Measurements from ENCODE around the gene NR2E1. TPM values are rescaled to one million over a fixed set of nuclear protein-coding genes. Genes with fewer than 3 reads are reported as not detected.

NR2E1 gene
- total and polyA plus RNA-seq, 2 of the 4 experiments (the other 2 are of a cell fraction), result not detected

GRCh38 chr6:108132863-108133262 lies 33.0 kb upstream of the NR2E1 start:
- Histone ChIP-seq H3K9ac (ENCODE audit: low read depth, low read length) (no peak overlapping the region), H2BK20ac (ENCODE audit: low read depth, low read length) (no peak overlapping the region), H3K14ac (replicated peaks; ENCODE audit: low read depth, low read length) (no peak overlapping the region), H3K9me3 (ENCODE audit: control insufficient read depth, insufficient read depth, low read length) (no peaks in the 10 kb centered on the region), H2AFZ (replicated peaks; ENCODE audit: low read length, poor library complexity) (no peak overlapping the region), H3K36me3 (ENCODE audit: control insufficient read depth, insufficient read depth, low read length) (no peaks in the 10 kb centered on the region), H4K8ac (ENCODE audit: low read depth in 2 of 2, low read length in 2 of 2) (no peak overlapping the region), H3K4me3 (ENCODE audit: insufficient read depth, low read depth, low read length) (no peak overlapping the region), H3K79me1 (ENCODE audit: low read depth in 1 of 2, low read length in 2 of 2) (no peaks in the 10 kb centered on the region), H2BK120ac (ENCODE audit: low read depth, low read length) (no peak overlapping the region), H2BK15ac (ENCODE audit: low read depth, low read length) (no peak overlapping the region), H3K23ac (ENCODE audit: low read depth, low read length) (no peak overlapping the region), H2BK5ac (ENCODE audit: low read depth, low read length, poor library complexity, severe bottlenecking) (no peak overlapping the region), H3K27me3 (ENCODE audit: control insufficient read depth, insufficient read depth, low read length) (peaks cover 33% of the 10 kb centered on the region), H4K5ac (ENCODE audit: low read depth, low read length) (no peak overlapping the region), H3K9me1 (ENCODE audit: insufficient read depth, low read length) (no peaks in the 10 kb centered on the region), H3K18ac (ENCODE audit: low read depth, low read length) (no peak overlapping the region), H2AK9ac (replicated peaks; ENCODE audit: low read depth, low read length, poor library complexity) (no peak overlapping the region), H4K20me1 (ENCODE audit: insufficient read depth, low read length) (no peaks in the 10 kb centered on the region), H3K4me2 (ENCODE audit: low read depth, low read length) (no peak overlapping the region), H2AK5ac (ENCODE audit: low read depth, low read length) (no peak overlapping the region), H3K4ac (ENCODE audit: low read depth, low read length) (no peak overlapping the region), H3K4me1 (ENCODE audit: control insufficient read depth, insufficient read depth, low read length) (no peaks in the 10 kb centered on the region), H3K56ac (ENCODE audit: extremely low read depth, insufficient read depth, low read length) (no peak overlapping the region), H4K91ac (ENCODE audit: insufficient read depth, low read depth, low read length) (no peak overlapping the region), H3K27ac (ENCODE audit: insufficient read depth, low read length) (no peak overlapping the region)
- ATAC-seq (ENCODE audit: low read depth), result no peak
- in situ Hi-C loops (cut with MboI; ENCODE audit: low sequenced_read_pairs) (no loop called here), intact Hi-C loops (cut with micrococcal nuclease) (no loop called here), dilution Hi-C loops (cut with HindIII; ENCODE audit: low sequenced_read_pairs, unreplicated experiment) (no loop called here)
- ChIA-PET POLR2A (ENCODE audit: unreplicated experiment) (no interaction called here), CTCF (no interaction called here)
- no peak for DNase-seq
- TF ChIP-seq NFE2L2 (IDR thresholded peaks at IDR 0.05; ENCODE audit: low read depth, low read length), result no peak
- TF ChIP-seq RFX5 (IDR thresholded peaks at IDR 0.05; ENCODE audit: low read depth, low read length), result no peak
- no peak for TF ChIP-seq BHLHE40 (IDR thresholded peaks at IDR 0.05; ENCODE audit: low read depth, low read length)
- TF ChIP-seq CTCF (conservative IDR thresholded peaks at IDR 0.05; ENCODE audit: low read depth, low read length), result no peak
- no peak for TF ChIP-seq MAZ (IDR thresholded peaks at IDR 0.05; ENCODE audit: borderline replicate concordance, low read depth, low read length)
- TF ChIP-seq ELK1 (IDR thresholded peaks at IDR 0.05; ENCODE audit: borderline replicate concordance, low read depth, low read length), result no peak
- no peak for TF ChIP-seq POLR2A (IDR thresholded peaks at IDR 0.05; ENCODE audit: low read depth, low read length)
- no peak for TF ChIP-seq CEBPB (IDR thresholded peaks at IDR 0.05; ENCODE audit: low read depth, low read length)
- TF ChIP-seq USF2 (IDR thresholded peaks at IDR 0.05; ENCODE audit: low read depth, low read length), result no peak
- TF ChIP-seq MXI1 (IDR thresholded peaks at IDR 0.05; ENCODE audit: borderline replicate concordance, low read depth, low read length), result no peak
- TF ChIP-seq CHD1 (IDR thresholded peaks at IDR 0.05; ENCODE audit: low read depth, low read length), result no peak
- TF ChIP-seq MAFK (IDR thresholded peaks at IDR 0.05; ENCODE audit: low read depth, low read length), result no peak
- TF ChIP-seq RAD21 (IDR thresholded peaks at IDR 0.05; ENCODE audit: low read length), result no peak
- TF ChIP-seq RCOR1 (IDR thresholded peaks at IDR 0.05; ENCODE audit: insufficient replicate concordance, low read length), result no peak
- TF ChIP-seq SMC3 (IDR thresholded peaks at IDR 0.05; ENCODE audit: low read depth, low read length), result no peak
- WGBS, 2 experiments (ENCODE audit: extremely low coverage in 2 of 2, insufficient read length in 1 of 2), result no CpG with 5 or more reads among the region's 4 CpGs
- no TSS peak for BruUV-seq (replicated peaks)

Data from IMR-90 (cell line).